A549 (cell line): ENCODE results near the gene MCM6. TPM values are rescaled to one million over a fixed set of nuclear protein-coding genes. Genes with fewer than 3 reads are reported as not detected.

Experiments
- ATAC-seq, 2 experiments: fragments of 200-7000 bp in 1 of 2; fragments of >200 bp in 1 of 2; cut with Nextera tagmentation in 1 of 2; cut with Tn5 transposase in 1 of 2; 3 replicates each; pipeline versions ENCODE4 v1.8.0 to v1.9.1; 2018 to 2020; ENCODE audit warnings: mild to moderate bottlenecking in 1 of 2, moderate library complexity in 1 of 2
- CTCF ChIA-PET: fragments of 300-600 bp; sonication (Branson Sonifier 250); formaldehyde crosslinking; extraction: SDS; loops from one replicate; lab custom pipeline; 2021; ENCODE audit warnings: antibody characterized with exemption, inconsistent platforms; lab: Yijun Ruan, JAX
- POLR2A ChIA-PET: fragments of 350-600 bp; formaldehyde crosslinking; extraction: SDS; loops from one replicate; lab custom pipeline; 2021; ENCODE audit warnings: antibody characterized with exemption, inconsistent platforms; lab: Yijun Ruan, JAX
- DNase-seq, 2 experiments: peaks; one replicate each; pipeline versions ENCODE4 v3.0.0 to v3.0.0-alpha.2; 2011 to 2016; ENCODE audit warnings: low read depth in 1 of 2, low spot score in 1 of 2
- FAIRE-seq: peaks from 2 replicates; lab custom pipeline; 2011; peaks lifted over from hg19 to GRCh38; lab: Jason Lieb, UNC
- H3K27ac ChIP-seq, 2 experiments: fragments of >200 bp; sonication (Bioruptor Twin); formaldehyde crosslinking; 3 replicates each; pipeline ENCODE4 v1.5.1; 2016 to 2017
- H3K4me1 ChIP-seq: fragments of >200 bp; sonication (Bioruptor Twin); formaldehyde crosslinking; 3 replicates; pipeline ENCODE4 v1.6.1; 2016
- H3K4me2 ChIP-seq: fragments of >200 bp; sonication (Bioruptor Twin); formaldehyde crosslinking; 3 replicates; pipeline ENCODE4 v1.6.1; 2016
- H3K4me3 ChIP-seq: fragments of >200 bp; sonication (Bioruptor Twin); formaldehyde crosslinking; 3 replicates; pipeline ENCODE4 v1.5.1; 2016
- H3K9me3 ChIP-seq: fragments of >200 bp; sonication (Bioruptor Twin); formaldehyde crosslinking; 3 replicates; pipeline ENCODE4 v1.6.1; 2016
- CHD2 ChIP-seq: fragments of 150-350 bp; IDR thresholded peaks from 2 replicates; pipeline ENCODE4 v1.6.1; 2014; ENCODE audit warnings: low read length; ENCODE audit not compliant: partially characterized antibody
- EHF ChIP-seq: fragments of 250-450 bp; sonication (Bioruptor Pico); IDR thresholded peaks from 2 replicates; pipeline ENCODE4 v1.5.0; 2020; ENCODE audit warnings: mild to moderate bottlenecking
- EP300 ChIP-seq, 2 experiments: fragments of >200 bp; sonication (Bioruptor Twin); formaldehyde crosslinking; IDR thresholded peaks; 2 replicates in 1 of 2; 3 replicates in 1 of 2; pipeline ENCODE4 v1.6.1; 2016 to 2017
- ESRRA ChIP-seq: fragments of 150-350 bp; IDR thresholded peaks from 2 replicates; pipeline ENCODE4 v1.6.1; 2014; ENCODE audit warnings: mild to moderate bottlenecking, low read length, borderline replicate concordance
- GATA3 ChIP-seq: IDR thresholded peaks from 2 replicates; pipeline ENCODE4 v1.6.1; 2012; ENCODE audit warnings: borderline replicate concordance
- HEYL ChIP-seq: fragments of 250-450 bp; sonication (Bioruptor Pico); IDR thresholded peaks from 2 replicates; pipeline ENCODE4 v1.8.0; 2021; ENCODE audit warnings: mild to moderate bottlenecking, moderate library complexity
- HOXA7 ChIP-seq: fragments of 250-450 bp; sonication (Bioruptor Pico); IDR thresholded peaks from 2 replicates; pipeline ENCODE4 v1.5.0; 2020; ENCODE audit warnings: mild to moderate bottlenecking, moderate library complexity
- HOXB13 ChIP-seq: fragments of 250-450 bp; sonication (Bioruptor Pico); IDR thresholded peaks from 2 replicates; pipeline ENCODE4 v1.5.0; 2020; ENCODE audit warnings: low read depth, mild to moderate bottlenecking, moderate library complexity
- JUNB ChIP-seq: fragments of >200 bp; sonication (Bioruptor Twin); formaldehyde crosslinking; IDR thresholded peaks from 2 replicates; pipeline ENCODE4 v1.6.1; 2016
- KDM5A ChIP-seq: fragments of 200-600 bp; sonication (generic); IDR thresholded peaks from 2 replicates; pipeline ENCODE4 v1.6.1; 2016; ENCODE audit warnings: antibody characterized with exemption, mild to moderate bottlenecking
- MAFK ChIP-seq: fragments of 450-650 bp; IDR thresholded peaks from 2 replicates; pipeline ENCODE4 v1.6.1; 2014; ENCODE audit not compliant: partially characterized antibody
- MYC ChIP-seq: IDR thresholded peaks from 2 replicates; pipeline ENCODE4 v1.6.1; 2012; ENCODE audit warnings: mild to moderate bottlenecking, inconsistent platforms, low read length, improper control_type of control experiment, borderline replicate concordance
- NFE2L2 ChIP-seq: fragments of 150-350 bp; conservative IDR thresholded peaks from 2 replicates; pipeline ENCODE4 v1.6.1; 2014; ENCODE audit warnings: low read length
- NPAS2 ChIP-seq: fragments of 250-450 bp; sonication (Bioruptor Pico); IDR thresholded peaks from 2 replicates; pipeline ENCODE4 v1.8.0; 2022; ENCODE audit warnings: mild to moderate bottlenecking, moderate library complexity, borderline replicate concordance
- PHF8 ChIP-seq: fragments of 200-600 bp; sonication (generic); IDR thresholded peaks from 2 replicates; pipeline ENCODE4 v1.6.1; 2016; ENCODE audit warnings: low read depth, mild to moderate bottlenecking, antibody characterized with exemption, moderate library complexity, borderline replicate concordance
- POLR2A ChIP-seq: IDR thresholded peaks from 2 replicates; pipeline ENCODE4 v1.6.1; 2012; ENCODE audit warnings: mild to moderate bottlenecking, low read length
- RNF2 ChIP-seq: fragments of 200-600 bp; sonication (generic); IDR thresholded peaks from 2 replicates; pipeline ENCODE4 v1.6.1; 2016; ENCODE audit warnings: low read depth, mild to moderate bottlenecking, antibody characterized with exemption, moderate library complexity, borderline replicate concordance
- SREBF2 ChIP-seq: fragments of 450-650 bp; IDR thresholded peaks from 2 replicates; pipeline ENCODE4 v1.6.1; 2014; ENCODE audit warnings: mild to moderate bottlenecking, moderate library complexity
- TFCP2L1 ChIP-seq: fragments of 250-450 bp; sonication (Bioruptor Pico); IDR thresholded peaks from 2 replicates; pipeline ENCODE4 v1.5.0; 2021; ENCODE audit warnings: mild to moderate bottlenecking
- TP53 ChIP-seq: fragments of 250-450 bp; sonication (Bioruptor Pico); IDR thresholded peaks from 2 replicates; pipeline ENCODE4 v1.5.0; 2021; ENCODE audit warnings: mild to moderate bottlenecking, moderate library complexity
- ZC3H11A ChIP-seq: fragments of 450-650 bp; IDR thresholded peaks from 2 replicates; pipeline ENCODE4 v1.6.1; 2014; ENCODE audit warnings: antibody characterized with exemption, mild to moderate bottlenecking
- ZFP36 ChIP-seq: fragments of 450-650 bp; IDR thresholded peaks from 2 replicates; pipeline ENCODE4 v1.6.1; 2014; ENCODE audit warnings: borderline replicate concordance; ENCODE audit not compliant: partially characterized antibody
- ZSCAN20 ChIP-seq: fragments of 250-450 bp; sonication (Bioruptor Pico); IDR thresholded peaks from 2 replicates; pipeline ENCODE4 v1.8.0; 2022; ENCODE audit warnings: mild to moderate bottlenecking, moderate library complexity
- WGBS: methylation state at CpG from one replicate; pipeline ENCODE4 v1.1.6; 2017; ENCODE audit errors: missing lambda C conversion rate; 5-methylcytosine and 5-hydroxymethylcytosine counted together
- polyA plus RNA-seq, 4 experiments: library from polyadenylated mRNA; depleted of rRNA in 3 of 4; stranded (reverse); fragments of >200 nt; fragmentation: RNase III in 1 of 4; extraction: RNeasy Plus Mini Kit Qiagen cat#74134 plus additional on column Dnase treatment in 1 of 4; gene quantifications; 2 replicates in 3 of 4; 3 replicates in 1 of 4; pipeline ENCODE4 v1.2.3, GENCODE V29; 2011 to 2017
- TF ChIP-seq, protein P1 (sequence below): IDR thresholded peaks from 2 replicates; pipeline ENCODE4 v1.6.1; 2012
- TF ChIP-seq, protein P2 (sequence below): fragments of 450-650 bp; IDR thresholded peaks from 2 replicates; pipeline ENCODE4 v1.6.1; 2014; ENCODE audit warnings: antibody characterized with exemption
- TF ChIP-seq, protein P3 (sequence below): fragments of 250-450 bp; sonication (Bioruptor Pico); IDR thresholded peaks from 2 replicates; pipeline ENCODE4 v1.5.0; 2020; ENCODE audit warnings: low read depth, mild to moderate bottlenecking, moderate library complexity

Gene MCM6
- polyA plus RNA-seq, 2 of the 4 experiments (the other 2 are of a cell fraction) = 59.6 to 61.4 TPM

DNA sequence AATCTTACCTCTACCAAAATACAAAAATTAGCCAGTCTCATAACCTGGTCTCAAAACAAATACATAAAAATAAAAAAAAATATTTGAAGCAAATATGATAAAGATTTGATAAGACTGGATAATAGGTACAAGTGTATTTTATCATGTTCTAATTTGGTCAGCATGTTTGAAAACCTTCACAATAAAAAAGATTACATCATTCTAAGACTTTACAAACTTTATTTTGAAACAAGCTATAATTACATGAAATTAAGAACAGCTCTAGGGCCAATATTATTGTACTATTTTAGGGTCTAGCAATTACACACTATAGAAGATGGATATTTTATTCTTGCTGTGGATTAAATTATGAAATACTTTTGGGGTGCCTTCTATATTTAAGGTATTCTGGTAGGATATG is 29.4 kb upstream of the MCM6 start:
- H3K27ac ChIP-seq = no peak overlapping the region
- no peak for FAIRE-seq
- no peaks in the 10 kb centered on the region for H3K4me1 ChIP-seq
- H3K9me3 ChIP-seq = no peaks in the 10 kb centered on the region
- no peak overlapping the region for H3K4me3 ChIP-seq
- POLR2A ChIA-PET = no interaction called here
- no peak for ATAC-seq
- DNase-seq = no peak
- CTCF ChIA-PET = no interaction called here
- TF ChIP-seq, protein P1, sequence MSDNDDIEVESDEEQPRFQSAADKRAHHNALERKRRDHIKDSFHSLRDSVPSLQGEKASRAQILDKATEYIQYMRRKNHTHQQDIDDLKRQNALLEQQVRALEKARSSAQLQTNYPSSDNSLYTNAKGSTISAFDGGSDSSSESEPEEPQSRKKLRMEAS = no peak
- TF ChIP-seq ZSCAN20 (CRISPR knock-in tag) (no peak), HEYL (CRISPR knock-in tag) (no peak), PHF8 (no peak), EHF (CRISPR knock-in tag) (no peak), EP300 (IDR thresholded peaks at IDR 0.05) (no peak), HOXA7 (CRISPR knock-in tag) (no peak), RNF2 (no peak), NPAS2 (no peak), ESRRA (no peak), TP53 (CRISPR knock-in tag) (no peak), TFCP2L1 (CRISPR knock-in tag) (no peak)
- TF ChIP-seq, protein P2, sequence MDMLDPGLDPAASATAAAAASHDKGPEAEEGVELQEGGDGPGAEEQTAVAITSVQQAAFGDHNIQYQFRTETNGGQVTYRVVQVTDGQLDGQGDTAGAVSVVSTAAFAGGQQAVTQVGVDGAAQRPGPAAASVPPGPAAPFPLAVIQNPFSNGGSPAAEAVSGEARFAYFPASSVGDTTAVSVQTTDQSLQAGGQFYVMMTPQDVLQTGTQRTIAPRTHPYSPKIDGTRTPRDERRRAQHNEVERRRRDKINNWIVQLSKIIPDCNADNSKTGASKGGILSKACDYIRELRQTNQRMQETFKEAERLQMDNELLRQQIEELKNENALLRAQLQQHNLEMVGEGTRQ = no peak
- TF ChIP-seq, protein P3, sequence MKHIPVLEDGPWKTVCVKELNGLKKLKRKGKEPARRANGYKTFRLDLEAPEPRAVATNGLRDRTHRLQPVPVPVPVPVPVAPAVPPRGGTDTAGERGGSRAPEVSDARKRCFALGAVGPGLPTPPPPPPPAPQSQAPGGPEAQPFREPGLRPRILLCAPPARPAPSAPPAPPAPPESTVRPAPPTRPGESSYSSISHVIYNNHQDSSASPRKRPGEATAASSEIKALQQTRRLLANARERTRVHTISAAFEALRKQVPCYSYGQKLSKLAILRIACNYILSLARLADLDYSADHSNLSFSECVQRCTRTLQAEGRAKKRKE = no peak
- no peak overlapping the region for H3K4me2 ChIP-seq

DNA sequence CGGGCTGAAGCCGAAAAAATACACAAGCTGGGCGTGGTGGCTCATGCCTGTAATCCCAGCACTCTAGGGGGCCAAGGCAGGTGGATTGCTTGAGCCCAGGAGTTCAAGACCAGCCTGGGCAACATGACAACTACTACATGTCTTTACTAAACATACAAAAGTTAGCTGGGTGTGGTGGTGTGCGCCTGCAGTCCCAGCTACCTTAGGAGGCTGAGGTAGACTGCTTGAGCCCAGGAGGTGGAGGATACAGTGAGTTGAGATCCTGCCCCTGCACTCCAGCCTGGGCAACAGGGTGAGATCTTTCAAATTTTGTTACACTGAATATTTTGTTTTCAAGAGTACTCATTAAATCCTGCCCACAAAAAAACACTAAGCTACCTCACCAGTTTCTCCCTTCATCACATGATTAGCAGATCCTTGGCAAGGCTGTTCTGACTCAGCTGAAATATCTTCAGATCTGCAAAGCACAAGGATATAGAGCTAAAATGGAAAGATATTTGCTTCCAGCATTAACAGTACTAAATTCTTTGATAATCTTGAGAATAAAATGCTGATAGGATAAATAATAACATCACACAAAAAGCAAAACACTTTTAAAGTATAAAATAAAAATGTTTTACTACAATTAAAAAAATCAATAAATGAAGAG is 28.2 kb upstream of the MCM6 start:
- Histone ChIP-seq H3K9me3 (no peaks in the 10 kb centered on the region), H3K4me2 (no peak overlapping the region), H3K27ac (no peak overlapping the region), H3K4me3 (no peak overlapping the region), H3K4me1 (no peaks in the 10 kb centered on the region)
- DNase-seq (no peak), ATAC-seq (peak in 1 of 2 experiments; percentile 47; a peak in 2 of 6 replicates), FAIRE-seq (no peak)
- 87% methylated on average over 4 of the region's 4 CpGs for WGBS
- ChIA-PET POLR2A (no interaction called here), CTCF (interaction anchor here (0.9 to 1.9 kb wide), 3 partner anchors 9 to 473 kb away, joined by 3 to 7 read pairs (median 3); no protein-coding TSS in a partner anchor)
- TF ChIP-seq MAFK (peak; percentile 2), GATA3 (no peak), CHD2 (no peak)

DNA sequence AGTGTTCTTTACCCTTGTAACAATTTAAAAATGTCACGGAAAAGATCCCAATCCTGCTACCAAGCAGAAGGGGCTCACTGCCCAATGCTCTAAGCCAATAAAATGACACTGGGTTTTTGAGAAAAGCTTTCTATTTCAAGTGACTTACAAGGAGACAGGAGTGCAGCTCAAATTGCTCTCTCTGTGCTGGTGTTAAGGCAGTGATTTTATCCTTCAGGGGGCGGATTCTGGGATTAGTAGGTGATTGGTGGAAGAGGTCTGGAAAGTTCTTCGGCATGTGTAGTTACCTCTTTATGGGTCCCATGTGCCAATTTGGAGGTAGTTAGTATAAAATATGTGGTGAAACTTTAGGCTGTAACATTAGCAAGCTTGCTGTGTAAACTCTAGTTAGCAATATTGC is 27.4 kb upstream of the MCM6 start:
- H3K4me1 ChIP-seq = no peaks in the 10 kb centered on the region
- FAIRE-seq (no peak), DNase-seq (no peak)
- no peak overlapping the region for H3K4me2 ChIP-seq
- ChIA-PET CTCF (interaction anchor here (0.8 to 1.9 kb wide), 5 partner anchors 8 to 915 kb away, joined by 3 to 8 read pairs (median 3); no protein-coding TSS in a partner anchor), POLR2A (no interaction called here)
- no peaks in the 10 kb centered on the region for H3K9me3 ChIP-seq
- TF ChIP-seq JUNB (no peak), PHF8 (no peak), ZC3H11A (no peak), KDM5A (no peak), MYC (no peak), HOXB13 (CRISPR knock-in tag) (no peak), SREBF2 (no peak), NFE2L2 (no peak), POLR2A (no peak), ZFP36 (no peak), TFCP2L1 (CRISPR knock-in tag) (no peak)
- TF ChIP-seq, protein P2 = no peak
- TF ChIP-seq, protein P3 = no peak
- TF ChIP-seq, all 56 proteins: peak for 0
- Histone ChIP-seq H3K27ac (no peak overlapping the region), H3K4me3 (no peak overlapping the region)
- 82% methylated on average over 3 of the region's 3 CpGs for WGBS
- ATAC-seq = no peak
